Loucy (cell line): ENCODE measurements around the gene LRBA.

Source experiments
- H2AFZ ChIP-seq: fragments of 200-600 bp; sonication (generic); 2 replicates; pipeline ENCODE4 v1.6.0; 2016; ENCODE audit warnings: antibody characterized with exemption, mild to moderate bottlenecking, low read length, moderate library complexity
- H3F3A ChIP-seq: fragments of 200-600 bp; 2 replicates; pipeline ENCODE4 v1.6.0; 2016; ENCODE audit warnings: antibody characterized with exemption, low read depth, mild to moderate bottlenecking
- H3K27me3 ChIP-seq: fragments of 200-600 bp; sonication (generic); 2 replicates; pipeline ENCODE4 v1.6.1; 2014; ENCODE audit warnings: low read length, mild to moderate bottlenecking; ENCODE audit not compliant: insufficient read depth, poor library complexity, severe bottlenecking
- H3K36me3 ChIP-seq: fragments of 200-600 bp; sonication (generic); 2 replicates; pipeline ENCODE4 v1.6.1; 2016; ENCODE audit warnings: low read length; ENCODE audit not compliant: insufficient read depth
- H3K4me1 ChIP-seq: fragments of 200-600 bp; sonication (generic); 2 replicates; pipeline ENCODE4 v1.5.1; 2014; ENCODE audit warnings: low read length, mild to moderate bottlenecking; ENCODE audit not compliant: insufficient read depth, poor library complexity, severe bottlenecking
- H3K4me2 ChIP-seq: fragments of 200-600 bp; sonication (generic); 2 replicates; pipeline ENCODE4 v1.6.0; 2014; ENCODE audit warnings: antibody characterized with exemption, low read length, low read depth, mild to moderate bottlenecking; ENCODE audit not compliant: poor library complexity, severe bottlenecking
- H3K4me3 ChIP-seq: fragments of 200-600 bp; sonication (generic); 2 replicates; pipeline ENCODE4 v1.5.1; 2014; ENCODE audit warnings: low read length, mild to moderate bottlenecking, mixed read lengths; ENCODE audit not compliant: poor library complexity, severe bottlenecking
- H3K79me2 ChIP-seq: fragments of 200-600 bp; sonication (generic); 2 replicates; pipeline ENCODE4 v1.6.1; 2014; ENCODE audit warnings: low read length; ENCODE audit not compliant: insufficient read depth
- H3K9ac ChIP-seq: fragments of 200-600 bp; sonication (generic); 2 replicates; pipeline ENCODE4 v1.6.0; 2014; ENCODE audit warnings: mild to moderate bottlenecking, low read depth, low read length, moderate library complexity; ENCODE audit not compliant: poor library complexity, severe bottlenecking
- H3K9me2 ChIP-seq: fragments of 200-600 bp; sonication (generic); replicated peaks from 2 replicates; pipeline ENCODE4 v1.6.1; 2016; ENCODE audit warnings: low read depth, low read length, mixed read lengths
- H3K9me3 ChIP-seq: fragments of 200-600 bp; sonication (generic); 2 replicates; pipeline ENCODE4 v1.6.1; 2014; ENCODE audit warnings: mild to moderate bottlenecking, antibody characterized with exemption, low read length, low read depth; ENCODE audit not compliant: insufficient read depth
- H4K20me1 ChIP-seq: fragments of 200-600 bp; sonication (generic); 2 replicates; pipeline ENCODE4 v1.6.0; 2014; ENCODE audit warnings: antibody characterized with exemption, low read length, mild to moderate bottlenecking; ENCODE audit not compliant: insufficient read depth, poor library complexity, severe bottlenecking
- CTCF ChIP-seq: fragments of 200-600 bp; sonication (generic); conservative IDR thresholded peaks from 2 replicates; pipeline ENCODE4 v1.5.1; 2014; ENCODE audit warnings: mild to moderate bottlenecking, antibody characterized with exemption, low read length
- EZH2phosphoT487 ChIP-seq: fragments of 200-600 bp; IDR thresholded peaks from 2 replicates; pipeline ENCODE4 v1.6.1; 2018; ENCODE audit warnings: antibody characterized with exemption, mild to moderate bottlenecking, moderate library complexity, borderline replicate concordance

The LRBA gene

GRCh38 chr4:150938873-150939499, 76.1 kb downstream of the LRBA start:
- Histone ChIP-seq H3K79me2 (peaks cover 43% of the 10 kb centered on the region), H3K4me1 (no peaks in the 10 kb centered on the region), H3K4me2 (no peak overlapping the region), H3K4me3 (no peak overlapping the region), H3K9me3 (no peaks in the 10 kb centered on the region), H3K27me3 (no peaks in the 10 kb centered on the region), H2AFZ (no peak overlapping the region), H3K36me3 (no peaks in the 10 kb centered on the region), H3F3A (no peaks in the 10 kb centered on the region), H3K9me2 (no peaks in the 10 kb centered on the region), H4K20me1 (no peaks in the 10 kb centered on the region), H3K9ac (no peak overlapping the region)
- TF ChIP-seq CTCF (no peak), EZH2phosphoT487 (no peak)

- TF ChIP-seq CTCF (no peak), EZH2phosphoT487 (no peak)
- no peaks in the 10 kb centered on the region for H3K36me3 ChIP-seq
- H3F3A ChIP-seq: no peaks in the 10 kb centered on the region
- H3K4me3 ChIP-seq: no peak overlapping the region
- no peaks in the 10 kb centered on the region for H3K27me3 ChIP-seq
- no peak overlapping the region for H2AFZ ChIP-seq
- no peaks in the 10 kb centered on the region for H3K9me2 ChIP-seq
- no peaks in the 10 kb centered on the region for H3K9me3 ChIP-seq
- H4K20me1 ChIP-seq: no peaks in the 10 kb centered on the region
- H3K4me1 ChIP-seq: no peaks in the 10 kb centered on the region
- peaks cover 44% of the 10 kb centered on the region for H3K79me2 ChIP-seq
- H3K4me2 ChIP-seq: no peak overlapping the region
- no peak overlapping the region for H3K9ac ChIP-seq
Observed at GRCh38 chr4:150938417-150938816, 76.7 kb downstream of the LRBA start.

GRCh38 chr4:150934022-150934421, 81.1 kb downstream of the LRBA start:
- H4K20me1 ChIP-seq: peaks cover 4% of the 10 kb centered on the region
- H3K4me2 ChIP-seq: no peak overlapping the region
- H3K79me2 ChIP-seq: peaks cover 38% of the 10 kb centered on the region

More at GRCh38 chr4:150934022-150934421, 81.1 kb downstream of the LRBA start:
- H3K4me1 ChIP-seq: no peaks in the 10 kb centered on the region
- H3K9me2 ChIP-seq: no peaks in the 10 kb centered on the region
- H3K9ac ChIP-seq: no peak overlapping the region
- TF ChIP-seq CTCF (no peak), EZH2phosphoT487 (no peak)
- no peaks in the 10 kb centered on the region for H3K27me3 ChIP-seq
- H2AFZ ChIP-seq: no peak overlapping the region
- H3K9me3 ChIP-seq: no peaks in the 10 kb centered on the region
- no peaks in the 10 kb centered on the region for H3F3A ChIP-seq
- H3K36me3 ChIP-seq: no peaks in the 10 kb centered on the region
- no peak overlapping the region for H3K4me3 ChIP-seq
